ENCODE results near the gene VANGL2.

VANGL2 gene

DNA sequence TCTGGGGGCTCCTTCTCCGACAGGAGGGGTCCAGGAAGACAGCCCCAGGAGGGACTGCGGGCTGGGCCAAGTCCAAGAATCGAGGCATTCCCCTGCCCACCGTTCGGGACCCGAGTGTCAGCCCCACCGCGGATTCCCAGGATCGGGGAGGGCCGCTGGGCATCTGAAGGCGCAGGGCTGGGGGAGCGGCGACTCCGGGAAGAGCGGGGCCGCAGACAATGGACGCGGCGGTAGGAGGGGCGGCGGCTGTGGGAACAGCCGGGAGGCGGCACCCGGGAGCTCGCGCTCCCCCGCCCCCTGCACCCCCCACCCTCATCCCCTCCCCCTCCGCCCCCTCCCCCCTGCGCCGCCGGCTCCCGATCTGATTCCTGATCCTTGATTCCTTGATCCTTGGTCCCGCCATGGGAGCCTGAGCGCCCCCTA lies at the start of gene VANGL2:
VANGL2 (plus strand) TSS at position 342 of the 423 bp plus-strand sequence. CDS start 15,274 bp downstream, outside the sequence.
- peak within 1 kb of the TSS; percentile 39 for H3K4me3 Mint-ChIP-seq
- H3K27me3 Mint-ChIP-seq, result peaks cover 12% of the 10 kb centered on the region
- ATAC-seq (no peak), DNase-seq (peak; percentile 65)
- H3K27ac Mint-ChIP-seq, result no peak within 1 kb of the TSS
- no peaks in the 10 kb centered on the region for H3K36me3 Mint-ChIP-seq (ENCODE audit: low read depth)
- H3K9me3 Mint-ChIP-seq, result no peaks in the 10 kb centered on the region
- peaks cover 11% of the 10 kb centered on the region for H3K4me1 Mint-ChIP-seq

GRCh38 chr1:160351629-160352028 lies 48.7 kb upstream of the VANGL2 start:
- peaks cover 45% of the 10 kb centered on the region for H3K36me3 Mint-ChIP-seq (ENCODE audit: low read depth)
- H3K27me3 Mint-ChIP-seq, result no peaks in the 10 kb centered on the region
- H3K9me3 Mint-ChIP-seq, result no peaks in the 10 kb centered on the region
- no peak overlapping the region for H3K4me3 Mint-ChIP-seq
- no peak for DNase-seq
- no peak for ATAC-seq
- H3K4me1 Mint-ChIP-seq, result peaks cover 9% of the 10 kb centered on the region
- H3K27ac Mint-ChIP-seq, result no peak overlapping the region

DNA sequence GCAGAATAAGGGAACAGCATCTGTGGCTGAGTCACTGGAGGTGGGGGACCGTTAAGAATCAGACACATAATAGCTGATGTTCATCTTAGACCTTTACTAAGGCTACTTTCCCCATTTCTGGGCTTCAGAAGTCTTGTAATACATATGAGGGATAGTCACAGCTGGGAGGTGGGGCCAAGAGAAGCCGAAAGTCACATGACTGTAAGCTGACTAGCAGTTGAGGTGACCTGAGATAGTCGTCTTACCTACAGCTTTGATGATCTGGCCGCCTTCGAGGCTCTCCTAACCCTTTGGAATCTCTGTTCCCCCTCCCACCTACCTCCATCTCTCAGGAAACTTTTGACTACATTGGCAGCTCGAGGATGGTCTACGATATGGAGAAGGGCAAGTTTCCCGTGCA lies 47.8 kb upstream of the VANGL2 start:
- H3K4me3 Mint-ChIP-seq, result no peak overlapping the region
- DNase-seq (no peak), ATAC-seq (no peak)
- no peak overlapping the region for H3K27ac Mint-ChIP-seq
- H3K9me3 Mint-ChIP-seq, result no peaks in the 10 kb centered on the region
- H3K27me3 Mint-ChIP-seq, result no peaks in the 10 kb centered on the region
- peaks cover 46% of the 10 kb centered on the region for H3K36me3 Mint-ChIP-seq (ENCODE audit: low read depth)
- no peaks in the 10 kb centered on the region for H3K4me1 Mint-ChIP-seq

DNA sequence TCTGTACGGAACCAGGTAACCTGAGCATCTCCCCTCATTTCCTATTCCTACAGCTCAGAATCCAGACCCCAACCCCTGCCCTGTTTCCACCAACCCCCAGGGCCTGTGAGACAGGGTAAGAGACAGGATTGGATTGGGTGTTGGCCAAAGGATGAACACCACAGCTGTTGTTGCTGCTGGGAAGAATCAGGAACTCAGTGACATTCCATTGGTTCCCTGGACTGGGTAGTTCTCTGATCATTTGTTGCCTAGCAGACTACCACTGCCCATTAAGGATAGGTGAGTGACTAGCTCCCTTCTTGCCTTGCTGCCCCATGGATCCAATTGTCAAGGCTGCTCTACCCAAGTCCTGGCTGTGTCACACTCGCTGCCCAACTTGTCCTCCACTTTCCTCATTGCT lies 47.1 kb upstream of the VANGL2 start:
- peaks cover 48% of the 10 kb centered on the region for H3K36me3 Mint-ChIP-seq (ENCODE audit: low read depth)
- H3K27ac Mint-ChIP-seq, result no peak overlapping the region
- no peak for DNase-seq
- no peaks in the 10 kb centered on the region for H3K4me1 Mint-ChIP-seq
- H3K9me3 Mint-ChIP-seq, result no peaks in the 10 kb centered on the region
- no peak overlapping the region for H3K4me3 Mint-ChIP-seq
- ATAC-seq, result no peak
- no peaks in the 10 kb centered on the region for H3K27me3 Mint-ChIP-seq

DNA sequence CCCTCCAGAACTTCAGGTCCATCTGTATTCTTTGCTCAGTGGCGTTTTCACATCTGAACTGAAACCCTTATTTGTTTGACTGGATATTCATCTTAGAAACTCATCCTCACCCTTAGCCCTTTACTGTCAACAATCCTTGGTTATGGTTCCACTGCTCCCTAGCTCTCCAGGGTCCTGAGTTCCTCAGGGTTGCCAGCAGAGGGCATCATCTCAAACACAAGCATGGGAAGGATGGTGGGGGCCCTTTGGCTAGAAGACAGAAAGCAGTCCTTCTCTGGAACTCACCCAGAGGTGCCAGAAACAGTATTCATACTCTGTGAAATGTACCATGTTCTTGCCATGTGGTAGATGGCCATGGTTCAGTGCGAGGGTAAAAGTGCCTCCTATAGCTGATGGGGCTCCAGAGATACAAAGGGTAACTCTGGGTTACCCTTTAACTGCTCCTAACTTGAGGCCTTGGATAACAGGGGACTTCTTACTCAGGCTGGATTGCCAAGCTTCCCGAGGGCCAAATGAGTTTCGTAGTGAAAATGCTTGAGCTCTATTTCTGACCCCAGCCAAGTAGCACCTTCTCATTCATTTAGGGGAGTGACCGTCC lies 45.9 kb upstream of the VANGL2 start:
- ATAC-seq, result no peak
- Mint-ChIP-seq H3K36me3 (ENCODE audit: low read depth) (peaks cover 57% of the 10 kb centered on the region), H3K27ac (no peak overlapping the region), H3K27me3 (no peaks in the 10 kb centered on the region), H3K4me3 (no peak overlapping the region), H3K4me1 (no peaks in the 10 kb centered on the region), H3K9me3 (no peaks in the 10 kb centered on the region)
- DNase-seq, result no peak

DNA sequence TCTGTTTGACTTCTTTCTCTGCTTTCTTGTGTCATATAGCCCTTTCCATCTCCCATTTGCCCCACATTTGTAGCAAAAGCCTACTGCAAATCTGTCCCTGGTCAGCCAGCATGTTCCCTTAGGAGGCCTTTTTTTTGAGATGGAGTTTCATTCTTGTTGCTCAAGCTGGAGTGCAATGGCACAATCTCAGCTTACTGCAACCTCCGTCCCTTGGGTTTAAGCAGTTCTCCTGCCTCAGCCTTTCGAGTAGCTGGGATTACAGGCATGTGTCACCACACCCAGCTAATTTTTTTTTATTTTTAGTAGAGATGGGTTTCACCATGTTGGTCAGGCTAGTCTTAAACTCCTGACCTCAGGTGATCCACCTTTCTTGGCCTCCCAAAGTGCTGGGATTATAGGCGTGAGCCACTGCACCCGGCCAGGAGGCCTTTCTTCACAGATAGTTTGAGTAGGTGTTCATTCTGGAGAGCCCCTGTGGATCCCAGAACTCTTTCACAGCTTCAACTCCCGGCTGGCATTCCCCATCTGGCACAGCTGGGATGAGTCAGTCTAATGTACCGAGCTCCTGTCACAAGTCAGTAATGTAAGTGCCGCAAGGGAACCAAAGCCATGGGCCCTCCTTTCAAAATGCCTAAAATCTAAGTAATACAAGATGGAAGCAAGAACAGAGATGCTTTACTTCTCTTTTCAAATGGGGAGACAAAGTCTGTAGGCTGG lies 42.9 kb upstream of the VANGL2 start:
- ATAC-seq (no peak), DNase-seq (no peak)
- Mint-ChIP-seq H3K4me1 (no peaks in the 10 kb centered on the region), H3K9me3 (no peaks in the 10 kb centered on the region), H3K27ac (no peak overlapping the region), H3K4me3 (no peak overlapping the region), H3K36me3 (ENCODE audit: low read depth) (peaks cover 52% of the 10 kb centered on the region), H3K27me3 (no peaks in the 10 kb centered on the region)

- ATAC-seq (no peak), DNase-seq (no peak)
- no peaks in the 10 kb centered on the region for H3K9me3 Mint-ChIP-seq
- H3K4me1 Mint-ChIP-seq, result no peaks in the 10 kb centered on the region
- H3K27me3 Mint-ChIP-seq, result no peaks in the 10 kb centered on the region
- peaks cover 47% of the 10 kb centered on the region for H3K36me3 Mint-ChIP-seq (ENCODE audit: low read depth)
- H3K4me3 Mint-ChIP-seq, result no peak overlapping the region
- no peak overlapping the region for H3K27ac Mint-ChIP-seq
Observed at GRCh38 chr1:160358073-160358472, 42.3 kb upstream of the VANGL2 start.

GRCh38 chr1:160359559-160360226 lies 40.7 kb upstream of the VANGL2 start:
- ATAC-seq, result no peak
- Mint-ChIP-seq H3K9me3 (no peaks in the 10 kb centered on the region), H3K4me3 (no peak overlapping the region), H3K27ac (no peak overlapping the region), H3K27me3 (no peaks in the 10 kb centered on the region), H3K36me3 (ENCODE audit: low read depth) (peaks cover 41% of the 10 kb centered on the region), H3K4me1 (no peaks in the 10 kb centered on the region)
- DNase-seq, result no peak

- no peak for ATAC-seq
- Mint-ChIP-seq H3K4me3 (no peak overlapping the region), H3K4me1 (no peaks in the 10 kb centered on the region), H3K27ac (no peak overlapping the region), H3K36me3 (ENCODE audit: low read depth) (peaks cover 37% of the 10 kb centered on the region), H3K27me3 (no peaks in the 10 kb centered on the region), H3K9me3 (no peaks in the 10 kb centered on the region)
- no peak for DNase-seq
Observed at GRCh38 chr1:160360227-160360695, 40.1 kb upstream of the VANGL2 start.

DNA sequence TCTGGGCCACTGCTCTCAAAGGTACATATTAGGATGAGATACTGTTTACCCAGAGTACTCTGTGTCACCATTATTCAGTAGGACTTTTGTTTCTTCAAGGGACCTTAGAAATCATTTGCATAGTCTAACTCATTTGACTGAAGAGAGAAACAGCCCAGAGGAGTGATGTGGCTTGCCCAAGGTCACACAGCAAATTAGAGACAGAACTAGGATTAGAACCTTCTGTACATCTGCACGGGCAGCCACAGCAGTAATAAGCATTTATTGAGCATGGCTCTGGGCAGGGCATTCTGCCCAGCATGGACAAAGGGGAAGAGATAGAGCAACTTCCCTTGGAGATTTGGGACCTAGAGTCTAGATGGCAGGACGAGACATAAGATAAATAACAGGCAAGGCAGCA lies 39.2 kb upstream of the VANGL2 start:
- Mint-ChIP-seq H3K4me3 (no peak overlapping the region), H3K9me3 (no peaks in the 10 kb centered on the region), H3K27ac (no peak overlapping the region), H3K27me3 (no peaks in the 10 kb centered on the region), H3K36me3 (ENCODE audit: low read depth) (peaks cover 31% of the 10 kb centered on the region), H3K4me1 (no peaks in the 10 kb centered on the region)
- ATAC-seq (no peak), DNase-seq (no peak)

DNA sequence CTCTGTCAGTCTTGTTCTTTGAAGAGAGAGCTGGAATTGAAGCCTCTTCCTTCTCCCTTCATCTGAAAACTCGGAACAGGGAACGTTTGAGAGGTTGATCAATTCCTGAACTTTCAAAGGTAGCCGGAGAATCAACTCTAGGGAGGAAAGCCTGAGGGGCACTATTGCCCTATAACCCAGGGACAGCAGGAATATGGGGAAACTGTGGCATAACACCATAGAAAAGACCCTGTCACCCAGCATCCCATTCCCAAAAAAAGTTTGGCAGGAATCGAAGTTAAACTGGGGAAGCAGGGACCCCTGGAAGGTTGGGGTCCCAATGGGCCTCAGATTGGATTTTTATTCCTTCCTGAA lies 38.6 kb upstream of the VANGL2 start:
- no peak for ATAC-seq
- no peaks in the 10 kb centered on the region for H3K27me3 Mint-ChIP-seq

DNA sequence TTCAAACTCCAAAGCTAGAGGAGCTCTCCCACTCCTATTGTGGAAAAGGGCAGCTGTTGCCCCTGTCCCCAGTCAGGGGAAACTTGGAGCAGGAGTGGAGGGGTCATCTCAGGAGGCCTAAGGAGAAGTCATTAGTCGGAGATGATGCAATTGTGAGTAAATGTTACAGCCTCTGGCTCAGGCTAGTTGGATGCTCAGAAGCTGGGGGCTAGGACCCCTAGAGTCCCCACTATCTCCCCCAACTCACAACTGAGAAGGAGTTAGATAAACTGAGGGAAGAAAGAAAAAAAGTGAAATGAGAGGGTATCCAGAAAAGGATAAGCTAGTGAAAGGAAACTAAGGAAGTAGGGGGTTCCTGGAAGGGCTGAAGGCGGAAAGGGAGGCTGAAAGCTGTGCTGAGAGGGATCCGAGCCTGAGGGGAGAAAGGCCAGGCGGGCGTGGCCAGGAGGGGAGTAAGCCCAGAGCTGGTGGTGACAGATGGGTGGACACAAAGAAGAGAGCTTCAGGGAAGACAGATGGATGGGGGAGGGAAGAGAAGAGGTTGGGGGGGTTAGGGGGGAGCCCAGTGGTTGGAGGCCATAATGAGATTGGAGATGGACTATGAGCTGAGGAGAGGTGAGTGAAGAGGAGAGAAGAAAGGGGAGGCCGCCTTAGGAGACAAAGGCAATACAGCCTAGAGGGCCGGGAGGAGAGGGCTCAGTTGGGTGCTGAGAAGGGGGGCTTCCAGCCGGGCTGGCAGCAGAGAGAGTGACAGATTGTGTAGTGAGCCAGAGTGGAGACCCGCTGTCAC lies 38.0 kb upstream of the VANGL2 start:
- Mint-ChIP-seq H3K4me3 (no peak overlapping the region), H3K36me3 (ENCODE audit: low read depth) (peaks cover 20% of the 10 kb centered on the region), H3K27ac (peak overlapping the region; percentile 66), H3K27me3 (no peaks in the 10 kb centered on the region), H3K9me3 (no peaks in the 10 kb centered on the region), H3K4me1 (no peaks in the 10 kb centered on the region)
- no peak for DNase-seq
- no peak for ATAC-seq

More for the DNA sequence above, 38.6 kb upstream of the VANGL2 start:
- Mint-ChIP-seq H3K4me3 (no peak overlapping the region), H3K27ac (no peak overlapping the region), H3K4me1 (no peaks in the 10 kb centered on the region), H3K9me3 (no peaks in the 10 kb centered on the region), H3K36me3 (ENCODE audit: low read depth) (peaks cover 25% of the 10 kb centered on the region)
- no peak for DNase-seq

GRCh38 chr1:160363010-160363409 lies 37.4 kb upstream of the VANGL2 start:
- peak overlapping the region; percentile 66 for H3K27ac Mint-ChIP-seq
- no peak overlapping the region for H3K4me3 Mint-ChIP-seq
- ATAC-seq (no peak), DNase-seq (no peak)
- H3K36me3 Mint-ChIP-seq (ENCODE audit: low read depth), result peaks cover 19% of the 10 kb centered on the region
- no peaks in the 10 kb centered on the region for H3K27me3 Mint-ChIP-seq
- H3K4me1 Mint-ChIP-seq, result no peaks in the 10 kb centered on the region
- no peaks in the 10 kb centered on the region for H3K9me3 Mint-ChIP-seq

GRCh38 chr1:160363951-160364735 lies 36.2 kb upstream of the VANGL2 start:
- DNase-seq (no peak), ATAC-seq (no peak)
- no peaks in the 10 kb centered on the region for H3K4me1 Mint-ChIP-seq
- H3K27me3 Mint-ChIP-seq, result no peaks in the 10 kb centered on the region
- H3K36me3 Mint-ChIP-seq (ENCODE audit: low read depth), result peaks cover 11% of the 10 kb centered on the region
- no peak overlapping the region for H3K4me3 Mint-ChIP-seq
- no peak overlapping the region for H3K27ac Mint-ChIP-seq
- no peaks in the 10 kb centered on the region for H3K9me3 Mint-ChIP-seq

All from activated naive CD8-positive, alpha-beta T cell treated with anti-CD3 and anti-CD28 coated beads, Interleukin-2, amount 50 U/mL, for 24 hours (primary cell).